Stimulated activated CD8-positive, alpha-beta memory T cell treated with anti-CD3 and anti-CD28 coated beads, Interleukin-4, amount 100 ng/mL, for 1 hour (primary cell): Measurements from ENCODE around the gene HHIPL1.

Experiments used
- DNase-seq, 2 donors: peaks; one replicate each; pipeline ENCODE4 v3.0.0-alpha.2; 2020; ENCODE audit warnings: low read depth in 2 of 2, low spot score in 1 of 2

The HHIPL1 gene

DNA sequence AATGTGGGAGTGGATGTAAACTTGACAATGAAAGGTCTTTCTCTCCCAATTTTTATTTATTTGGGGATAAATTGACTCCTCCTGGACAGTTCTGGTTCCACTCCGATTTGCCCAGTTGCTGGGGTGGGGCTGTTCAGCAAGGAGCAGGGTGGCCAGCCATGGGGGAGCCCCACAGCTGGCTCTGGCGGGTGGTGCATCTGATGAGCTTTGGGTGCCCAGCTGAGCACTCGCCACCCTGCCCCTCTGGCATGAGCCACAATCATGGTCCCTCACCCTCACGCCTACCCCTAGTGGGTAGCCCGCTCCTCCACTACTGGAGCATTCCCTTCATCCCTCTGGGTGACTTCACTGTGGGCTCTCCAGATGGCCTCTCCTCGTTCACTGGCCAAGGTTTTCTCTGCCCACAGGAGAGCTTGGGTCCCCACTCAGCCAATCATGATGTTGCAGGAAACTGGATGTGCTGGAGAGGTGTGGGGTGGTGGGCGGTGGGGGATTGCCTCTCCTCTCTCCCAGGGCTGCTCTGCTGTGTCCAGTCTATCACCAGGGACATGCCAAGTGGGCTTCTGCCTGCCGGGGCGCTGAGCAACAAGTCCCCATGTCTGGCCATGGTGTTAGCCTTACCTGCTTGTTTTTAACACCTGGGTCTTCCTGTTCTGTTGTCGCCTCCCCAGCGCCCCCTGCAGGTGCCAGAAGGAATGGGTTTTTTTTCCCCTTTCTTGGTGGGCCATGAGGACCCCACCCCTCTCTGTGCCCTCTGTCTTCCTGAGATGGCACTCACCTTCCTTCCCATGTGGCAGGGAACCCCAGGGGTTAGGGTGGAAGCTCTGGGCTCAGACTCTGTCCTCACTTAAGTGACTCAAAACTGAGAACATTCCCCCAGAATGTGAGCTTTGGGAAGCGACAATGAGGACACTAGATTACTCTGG lies 42.6 kb downstream of the HHIPL1 start:
- DNase-seq, result no peak

DNA sequence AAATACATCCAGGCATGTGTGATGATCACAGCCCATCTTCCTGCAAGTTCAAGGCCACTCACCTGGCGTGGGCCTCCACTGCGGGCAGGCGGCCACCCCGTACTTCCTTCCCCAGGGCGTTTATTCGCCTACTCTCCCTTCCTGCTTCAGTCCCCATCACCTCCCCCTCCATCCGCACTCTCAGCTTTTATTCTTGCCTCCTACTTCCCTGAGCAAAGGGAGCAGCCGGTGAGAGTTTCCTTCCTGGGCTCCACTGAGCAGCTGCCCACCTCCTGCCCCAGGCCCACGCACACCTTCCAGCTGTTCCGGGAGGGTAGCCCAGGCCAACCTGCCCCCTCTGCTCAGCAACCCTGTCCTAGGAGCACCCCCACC lies 43.3 kb downstream of the HHIPL1 start:
- no peak for DNase-seq

DNA sequence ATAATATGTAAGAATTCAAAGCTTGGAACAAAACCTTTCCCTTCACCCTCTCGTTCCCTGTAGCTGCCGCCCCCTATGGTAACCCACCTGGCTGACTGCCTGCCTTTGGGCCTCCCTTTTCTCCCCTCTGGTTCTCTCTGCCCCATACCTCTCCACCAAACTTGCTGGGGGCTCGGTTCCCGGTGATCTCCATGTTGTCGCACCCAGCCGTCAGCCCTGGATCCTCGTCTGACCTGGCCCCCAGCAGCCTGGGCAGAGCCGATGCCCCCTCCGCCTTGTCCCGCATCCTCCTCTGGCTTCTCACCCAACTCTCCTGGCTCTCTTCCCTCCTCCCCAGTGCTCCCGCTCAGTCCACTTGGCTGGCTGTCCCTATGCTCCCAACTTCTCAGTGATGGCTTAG lies 43.7 kb downstream of the HHIPL1 start:
- DNase-seq, result no peak

DNA sequence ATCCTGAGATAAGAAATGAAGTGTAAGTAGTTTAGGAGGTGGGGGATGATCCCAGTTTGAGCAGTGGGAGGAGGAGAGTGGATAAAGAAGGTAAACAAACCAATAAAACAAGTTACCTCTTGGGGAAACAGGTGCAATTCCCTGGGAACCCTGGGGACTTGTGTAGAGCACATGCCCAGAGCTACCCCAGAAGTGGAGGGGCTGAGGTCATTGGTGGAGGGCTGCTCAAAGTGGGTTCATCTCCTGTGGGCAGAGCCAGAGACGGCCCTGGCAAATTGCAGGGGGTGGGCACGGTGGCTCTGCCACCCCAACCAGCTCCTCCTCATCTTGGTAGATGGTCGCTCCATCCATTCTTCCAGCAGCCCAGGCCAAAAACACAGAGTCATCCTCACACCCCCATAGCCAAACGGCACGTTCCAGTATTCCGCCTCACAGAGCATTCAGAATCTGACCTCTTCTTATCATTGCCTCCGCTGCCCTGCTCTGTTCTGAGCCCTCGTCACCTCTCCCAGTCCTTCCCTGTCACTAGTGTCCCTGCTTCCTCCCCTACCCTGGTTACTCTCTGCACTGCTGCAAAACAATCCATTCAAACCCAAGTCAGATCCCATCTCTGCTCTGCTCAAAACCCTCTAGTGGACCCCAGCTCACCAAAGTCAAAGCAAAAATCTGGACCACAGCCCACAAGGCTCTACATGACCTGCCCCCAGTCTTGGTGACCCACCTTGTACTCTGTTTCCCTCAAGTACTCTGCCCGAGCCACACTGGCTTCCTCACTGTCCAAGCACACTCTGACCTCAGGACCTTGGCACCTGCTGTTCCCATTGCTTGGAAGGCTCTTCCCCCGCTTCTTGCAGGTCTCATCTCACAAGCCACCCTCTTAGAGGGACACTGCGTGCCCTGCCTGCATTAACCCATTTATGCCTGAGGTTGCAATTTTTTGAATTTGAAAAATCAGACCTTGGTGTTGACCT lies 44.6 kb downstream of the HHIPL1 start:
- DNase-seq, result no peak

DNA sequence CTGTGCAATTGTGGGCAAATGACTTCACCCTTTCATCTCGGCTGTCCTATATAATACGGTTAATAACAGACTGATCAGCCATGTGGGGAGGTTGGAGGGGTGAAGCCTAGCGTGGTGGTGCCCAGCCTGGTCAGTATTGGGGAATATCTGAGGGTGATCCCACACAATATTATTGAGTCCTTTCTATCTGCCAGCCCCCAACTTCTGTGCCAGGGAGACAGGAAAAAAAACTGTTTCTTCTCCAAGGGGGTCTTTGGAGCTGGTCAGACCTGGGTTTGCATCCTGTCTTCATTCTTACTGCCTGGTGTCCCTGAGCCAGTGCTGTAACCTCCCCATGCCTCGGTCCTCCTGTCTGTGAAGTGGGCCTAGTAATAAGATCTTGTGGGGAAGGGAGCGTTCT lies 45.7 kb downstream of the HHIPL1 start:
- DNase-seq, result no peak

DNA sequence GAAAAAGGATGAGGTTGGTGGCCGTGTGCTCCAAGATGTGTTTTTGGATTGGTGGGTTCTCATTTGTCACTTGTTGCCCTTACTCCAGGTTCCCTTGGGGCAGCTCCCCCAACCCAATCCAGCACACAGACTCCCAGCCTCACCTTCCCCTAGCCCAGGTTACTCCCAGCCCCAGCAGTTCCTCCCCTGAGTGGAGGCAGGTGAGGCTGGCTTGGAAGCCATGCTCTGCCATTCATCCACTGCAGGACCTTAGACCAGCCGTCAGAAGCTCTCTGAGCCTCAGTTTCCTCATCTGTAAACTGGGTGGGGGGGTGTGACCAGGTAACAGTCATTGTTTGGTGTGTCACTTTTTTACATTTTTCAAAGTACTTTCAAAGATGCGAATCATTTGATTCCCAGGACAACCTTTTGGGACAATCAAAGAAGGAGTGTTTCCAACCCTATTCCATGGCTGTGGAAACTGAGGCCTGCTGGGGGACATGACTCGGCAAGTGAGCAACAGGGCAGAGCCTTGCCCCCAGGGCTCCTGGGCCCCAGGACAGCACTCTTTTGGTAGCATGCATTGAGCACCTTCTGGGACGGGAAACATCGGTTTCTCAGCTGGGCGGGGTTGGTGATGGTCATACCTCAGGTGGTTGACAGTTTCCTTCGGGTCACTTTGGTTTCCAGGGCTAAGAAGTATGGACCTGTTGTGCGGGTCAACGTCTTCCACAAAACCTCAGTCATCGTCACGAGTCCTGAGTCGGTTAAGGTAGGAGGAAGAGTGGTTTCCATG lies 46.4 kb downstream of the HHIPL1 start:
- no peak for DNase-seq

DNA sequence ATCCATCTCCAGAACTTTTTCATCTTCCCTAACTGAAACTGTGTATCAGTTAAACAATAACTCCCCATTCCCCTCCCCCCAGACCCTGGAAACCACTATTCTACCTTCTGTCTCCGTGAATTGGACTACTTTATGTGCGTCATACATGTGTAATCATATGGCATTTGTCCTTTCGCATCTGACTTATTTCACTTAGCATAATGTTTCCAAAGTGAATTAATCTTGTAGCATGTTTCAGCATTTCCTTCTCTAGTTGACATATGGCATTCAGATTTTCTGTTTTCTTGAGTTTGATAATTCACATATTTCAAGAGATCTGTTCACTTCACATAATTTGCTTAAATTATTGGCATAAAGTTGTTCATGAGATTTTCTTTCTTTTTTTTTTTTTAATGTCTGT lies 49.0 kb downstream of the HHIPL1 start:
- DNase-seq, result no peak

DNA sequence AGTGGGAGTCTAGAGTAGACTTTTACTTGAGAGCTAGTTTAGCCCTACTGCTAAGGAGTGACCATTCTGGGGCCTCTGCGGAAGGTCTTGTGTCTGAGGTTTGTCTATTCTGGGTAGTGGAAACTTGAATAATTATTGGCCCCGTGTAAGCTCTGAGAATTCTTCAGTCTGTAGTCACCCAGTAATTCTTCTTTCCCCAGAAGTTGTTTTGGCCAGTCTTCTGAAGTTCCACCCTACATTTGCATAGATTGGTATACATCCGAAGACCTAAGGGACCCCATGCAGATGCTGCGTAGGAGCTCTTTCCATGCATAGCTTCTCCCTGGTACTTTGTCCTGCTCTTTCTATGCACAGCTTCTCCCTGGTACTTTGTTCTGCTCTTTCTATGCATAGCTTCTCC lies 52.0 kb downstream of the HHIPL1 start:
- no peak for DNase-seq

DNA sequence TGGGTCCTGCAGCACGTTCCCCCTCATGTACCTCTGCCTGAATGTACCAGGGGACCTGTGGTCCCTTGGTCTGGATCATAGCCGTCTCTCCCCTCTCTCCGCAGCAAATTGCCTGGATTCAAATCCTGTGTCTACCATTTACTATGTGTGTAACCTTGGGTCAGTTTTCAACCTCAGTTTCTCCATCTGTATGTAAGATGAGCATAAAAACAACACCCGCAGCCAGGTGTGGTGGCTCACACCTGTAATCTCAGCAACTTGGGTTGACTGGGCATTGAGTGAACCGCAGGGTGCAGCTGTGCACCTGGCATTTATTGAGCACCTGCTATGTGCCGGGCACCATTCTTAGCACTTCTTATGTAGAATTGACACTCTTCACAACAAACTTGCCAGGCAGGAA lies 53.3 kb downstream of the HHIPL1 start:
- DNase-seq, result no peak

DNA sequence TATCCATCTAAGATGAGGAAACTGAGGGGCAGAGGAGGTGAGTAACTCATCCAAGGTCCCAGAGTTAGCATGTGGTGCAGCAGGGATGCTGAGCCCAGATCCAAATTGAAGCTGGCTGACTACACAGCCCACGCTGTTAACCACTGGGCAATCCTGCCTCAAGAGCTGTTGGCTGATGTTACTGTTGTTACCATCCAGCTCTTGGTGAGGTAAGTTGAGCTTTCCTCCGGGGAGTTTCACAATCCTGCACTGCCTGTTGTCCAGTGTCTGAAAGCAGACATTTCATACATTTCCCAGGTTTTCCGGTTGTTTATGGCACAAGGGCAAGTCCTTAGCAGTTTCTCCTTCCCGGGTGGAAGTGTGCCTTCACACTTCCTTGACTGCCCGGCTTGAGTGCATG lies 53.7 kb downstream of the HHIPL1 start:
- no peak for DNase-seq

DNA sequence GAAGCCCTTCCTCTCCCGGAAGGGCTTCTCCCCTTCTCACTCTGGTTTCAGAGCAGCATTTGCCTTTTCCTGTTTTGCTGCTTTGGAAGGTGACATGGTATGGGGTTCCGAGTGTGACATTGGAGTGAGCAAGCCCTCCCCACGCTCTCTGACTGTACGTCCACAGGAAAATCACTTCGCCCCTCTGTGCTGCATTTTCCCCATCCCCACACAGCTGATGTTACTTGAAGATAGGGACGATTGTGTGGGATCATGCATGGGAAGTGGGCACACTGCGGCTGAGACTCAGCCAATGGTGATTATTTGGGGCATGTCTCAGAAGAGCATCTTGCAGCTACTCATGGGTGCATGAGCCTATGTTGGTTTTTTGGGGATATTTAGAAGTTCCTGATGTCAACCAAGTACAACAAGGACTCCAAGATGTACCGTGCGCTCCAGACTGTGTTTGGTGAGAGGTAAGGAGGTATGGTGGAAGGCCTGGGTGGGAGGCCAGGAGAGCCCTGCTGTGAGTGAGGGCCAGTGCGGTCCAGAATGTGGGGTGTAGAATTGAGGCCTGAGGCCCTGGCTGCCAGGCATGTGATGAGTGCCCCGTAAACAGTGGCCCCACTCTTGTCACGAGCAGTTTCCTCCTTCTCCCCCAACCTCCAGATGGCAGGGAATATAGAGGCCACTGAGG lies 54.3 kb downstream of the HHIPL1 start:
- no peak for DNase-seq

DNA sequence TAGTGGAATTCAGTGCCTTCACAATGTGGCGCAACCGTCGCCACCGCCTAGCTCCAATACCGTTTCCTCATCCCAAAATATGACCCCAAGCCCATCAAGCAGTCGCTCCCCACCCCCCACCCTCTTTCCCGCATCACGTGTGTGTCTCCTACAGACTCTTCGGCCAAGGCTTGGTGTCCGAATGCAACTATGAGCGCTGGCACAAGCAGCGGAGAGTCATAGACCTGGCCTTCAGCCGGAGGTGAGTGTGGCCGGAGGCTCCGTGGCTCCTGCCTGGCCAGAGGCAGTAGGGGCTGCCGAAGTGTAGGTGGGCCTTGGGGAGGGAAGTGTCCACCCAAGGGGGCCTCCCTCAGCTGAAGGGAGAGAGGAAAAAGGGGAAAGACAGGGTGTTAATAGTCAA lies 54.9 kb downstream of the HHIPL1 start:
- DNase-seq, result no peak

DNA sequence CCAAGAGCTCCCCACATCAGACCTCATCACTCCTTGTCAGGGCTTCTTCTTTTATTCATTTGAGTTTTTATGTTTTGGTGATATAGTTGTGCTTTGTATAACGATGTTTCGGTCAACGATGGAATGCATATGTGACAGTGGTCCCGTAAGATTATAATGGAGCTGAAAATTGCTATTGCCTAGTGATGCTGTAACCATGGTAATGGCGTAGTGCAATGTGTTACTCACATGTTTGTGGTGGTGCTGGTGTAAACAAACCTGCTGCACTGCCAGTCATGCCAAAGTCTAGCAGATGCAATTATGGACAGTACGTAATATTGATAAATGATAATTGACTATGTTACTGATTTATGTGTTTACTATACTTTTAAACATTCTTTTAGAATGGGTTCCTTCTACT lies 55.5 kb downstream of the HHIPL1 start:
- DNase-seq, result no peak

DNA sequence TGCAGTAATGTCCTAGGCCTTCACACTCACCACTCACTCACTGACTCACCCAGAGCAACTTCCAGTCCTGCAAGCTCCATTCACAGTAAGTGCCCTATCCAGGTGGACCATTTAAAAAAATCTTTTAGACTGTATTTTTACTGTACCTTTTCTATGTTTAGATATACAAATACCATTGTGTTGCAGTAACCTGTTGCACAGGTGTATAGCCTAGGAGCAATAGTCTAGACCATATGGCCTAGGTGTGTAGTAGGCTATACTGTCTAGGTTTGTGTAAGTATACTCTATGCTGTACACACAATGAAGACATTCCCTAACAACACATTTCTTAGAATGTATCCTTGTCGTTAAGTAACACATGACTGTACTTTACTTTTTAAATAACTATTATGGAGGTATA lies 56.3 kb downstream of the HHIPL1 start:
- no peak for DNase-seq

DNA sequence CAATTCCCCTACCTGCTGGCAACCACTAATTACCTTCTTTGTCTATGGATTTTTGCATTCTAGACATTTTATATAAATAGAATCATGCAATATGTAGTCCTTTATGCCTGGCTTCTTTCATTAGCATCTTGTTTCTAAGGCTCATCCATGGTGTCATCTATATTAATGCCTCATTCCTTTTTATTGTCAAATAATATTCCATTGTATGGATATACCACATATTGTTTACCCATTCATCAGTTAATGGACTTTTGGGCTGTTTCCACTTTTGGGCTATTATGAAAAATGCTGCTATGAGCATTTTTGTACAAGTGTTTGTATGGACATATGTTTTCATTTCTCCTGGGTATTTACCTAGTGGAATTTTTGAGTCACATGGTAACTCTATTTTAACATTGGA lies 57.2 kb downstream of the HHIPL1 start:
- no peak for DNase-seq

DNA sequence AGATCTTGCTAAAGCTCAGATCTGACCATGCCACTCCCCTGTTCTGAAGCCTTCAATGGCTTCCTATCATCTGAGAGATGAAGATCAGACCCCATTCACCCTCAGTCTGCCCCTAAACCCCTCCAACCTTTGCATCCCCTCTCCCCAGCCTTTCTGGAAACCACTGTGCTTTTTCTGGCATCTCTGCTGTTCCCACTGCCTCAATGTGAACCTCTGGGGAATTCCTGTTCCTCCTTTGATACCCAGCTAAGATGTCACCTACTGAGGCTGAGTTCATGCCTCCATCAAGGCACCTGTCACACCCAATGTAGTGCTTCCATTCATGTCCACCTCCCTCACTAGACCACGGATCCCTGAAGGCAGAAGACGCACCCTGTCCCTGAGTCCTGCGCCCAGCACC lies 58.5 kb downstream of the HHIPL1 start:
- DNase-seq, result no peak

DNA sequence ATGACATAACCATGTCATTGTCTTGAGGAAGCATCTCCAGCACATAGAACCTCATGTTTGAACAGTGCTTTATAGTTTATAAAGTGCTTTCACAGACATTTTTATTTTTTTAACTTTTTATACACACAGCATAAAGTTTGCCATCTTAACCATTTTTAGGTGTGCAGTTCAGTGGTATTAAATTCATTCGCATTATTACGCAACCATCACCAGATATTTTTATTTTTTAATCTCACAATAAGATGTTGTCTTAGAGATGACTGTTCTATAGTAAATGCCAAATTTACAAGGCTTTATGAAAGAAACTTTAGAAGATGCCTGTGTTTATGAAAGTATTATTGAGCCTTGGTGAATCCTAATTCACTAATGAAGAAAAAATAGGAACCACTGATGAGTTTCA lies 59.1 kb downstream of the HHIPL1 start:
- DNase-seq, result no peak

DNA sequence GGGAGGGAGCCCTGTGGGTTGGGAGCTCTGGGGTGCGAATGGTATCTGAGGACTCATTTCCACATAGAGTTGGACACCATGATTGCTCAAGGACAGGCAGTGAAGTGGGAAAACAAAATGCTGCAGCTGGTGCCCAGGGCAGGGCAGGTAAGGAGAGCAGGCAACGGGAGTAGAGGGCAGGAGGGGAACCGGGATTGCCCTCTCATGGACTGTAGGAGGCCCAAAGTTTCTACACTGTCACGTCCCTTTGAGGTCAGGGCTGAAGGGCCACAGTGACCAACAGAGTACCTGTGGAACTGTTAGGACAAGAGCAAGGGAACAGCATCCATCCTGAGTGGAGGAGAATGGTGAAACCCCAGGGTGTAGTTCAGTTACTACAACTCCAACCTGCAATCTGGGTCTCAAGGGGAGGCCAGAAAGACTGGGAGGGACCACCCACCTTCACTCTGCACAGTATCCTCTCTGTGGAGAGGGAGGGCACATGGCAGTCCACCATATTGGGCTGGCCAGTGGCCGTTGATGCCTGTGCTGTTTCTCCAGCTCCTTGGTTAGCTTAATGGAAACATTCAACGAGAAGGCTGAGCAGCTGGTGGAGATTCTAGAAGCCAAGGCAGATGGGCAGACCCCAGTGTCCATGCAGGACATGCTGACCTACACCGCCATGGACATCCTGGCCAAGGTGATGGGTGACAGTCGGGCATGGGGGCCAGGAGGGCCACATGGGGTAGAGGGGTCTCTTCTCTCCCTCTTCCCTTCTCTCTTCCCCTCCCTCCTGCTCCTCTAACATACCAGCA lies 61.4 kb downstream of the HHIPL1 start:
- no peak for DNase-seq

DNA sequence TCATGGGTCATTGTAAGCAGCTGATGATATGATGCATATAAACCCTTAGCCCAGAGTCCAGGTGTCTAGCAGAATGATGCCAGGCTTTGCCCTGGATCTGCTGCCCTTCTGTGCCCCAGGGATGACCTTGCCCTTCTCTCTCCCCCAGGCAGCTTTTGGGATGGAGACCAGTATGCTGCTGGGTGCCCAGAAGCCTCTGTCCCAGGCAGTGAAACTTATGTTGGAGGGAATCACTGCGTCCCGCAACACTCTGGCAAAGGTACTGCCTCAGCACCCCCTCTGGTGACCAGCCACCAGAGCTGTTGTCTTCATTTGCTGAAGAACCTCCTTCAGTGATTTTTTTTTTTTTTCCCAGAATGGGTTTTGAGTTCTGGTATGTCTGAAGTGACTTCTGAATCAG lies 62.5 kb downstream of the HHIPL1 start:
- no peak for DNase-seq

DNA sequence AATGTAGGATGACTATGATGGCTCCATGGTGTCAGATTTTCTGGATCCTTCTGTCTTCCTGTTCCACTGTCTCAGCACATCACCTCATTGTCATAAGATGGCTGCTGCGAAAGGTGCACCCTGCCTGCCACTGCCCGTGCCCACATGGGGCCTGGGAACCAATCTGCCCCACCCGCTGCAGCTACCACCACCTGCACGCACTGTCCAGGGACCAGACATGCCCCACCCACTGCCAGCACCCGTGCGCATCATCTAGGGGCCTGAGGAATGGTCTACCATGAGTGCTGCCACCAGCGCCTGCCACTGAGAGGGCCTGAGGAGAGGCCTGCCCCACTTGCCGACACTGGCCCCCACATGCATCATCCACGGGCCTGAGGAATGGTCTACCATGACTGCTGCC lies 63.0 kb downstream of the HHIPL1 start:
- DNase-seq, result no peak
